SK-N-SH (cell line): ENCODE measurements around the gene M6PR.

Experiments used
- CHD2 ChIP-seq: fragments of 150-350 bp; IDR thresholded peaks from 2 replicates; pipeline ENCODE4 v1.6.1; 2018; ENCODE audit warnings: low read length; ENCODE audit not compliant: partially characterized antibody
- NRF1 ChIP-seq: IDR thresholded peaks from 2 replicates; pipeline ENCODE4 v1.6.1; 2012; ENCODE audit warnings: low read depth, mild to moderate bottlenecking, low read length
- POLR2AphosphoS5 ChIP-seq: IDR thresholded peaks from 2 replicates; pipeline ENCODE4 v1.6.1; 2012; ENCODE audit warnings: low read depth, low read length
- TCF12 ChIP-seq: IDR thresholded peaks from 2 replicates; pipeline ENCODE4 v1.4.0; 2012
- TEAD4 ChIP-seq: IDR thresholded peaks from 2 replicates; pipeline ENCODE4 v1.4.0; 2012; ENCODE audit warnings: mild to moderate bottlenecking, borderline replicate concordance; ENCODE audit not compliant: insufficient read depth
- TF ChIP-seq, protein P1 (sequence below): fragments of 200-600 bp; sonication (generic); IDR thresholded peaks from 2 replicates; pipeline ENCODE4 v1.6.1; 2017; ENCODE audit warnings: antibody characterized with exemption, mild to moderate bottlenecking, moderate library complexity

DNA sequence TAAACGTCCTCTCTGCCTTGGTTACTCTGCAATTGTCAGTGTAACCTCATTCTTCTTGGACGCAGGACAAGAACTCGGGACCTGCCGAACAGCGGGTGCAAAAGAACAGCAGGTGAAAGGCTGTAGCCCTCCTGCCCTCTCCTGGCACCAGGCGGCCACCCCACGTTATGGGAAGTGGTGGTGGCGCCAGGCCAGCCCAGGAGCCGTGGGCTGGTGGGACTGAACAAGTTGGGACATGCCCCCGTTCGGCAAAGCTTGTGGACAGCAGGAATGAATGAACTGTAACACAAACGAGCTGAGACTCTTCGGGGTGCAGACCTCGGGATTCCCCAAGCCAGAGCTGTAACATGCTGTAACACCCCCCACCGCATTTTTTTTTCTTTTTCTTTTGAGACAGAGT, 6.6 kb upstream of the M6PR start:
- TF ChIP-seq POLR2AphosphoS5, result no peak
- TF ChIP-seq, protein P1, sequence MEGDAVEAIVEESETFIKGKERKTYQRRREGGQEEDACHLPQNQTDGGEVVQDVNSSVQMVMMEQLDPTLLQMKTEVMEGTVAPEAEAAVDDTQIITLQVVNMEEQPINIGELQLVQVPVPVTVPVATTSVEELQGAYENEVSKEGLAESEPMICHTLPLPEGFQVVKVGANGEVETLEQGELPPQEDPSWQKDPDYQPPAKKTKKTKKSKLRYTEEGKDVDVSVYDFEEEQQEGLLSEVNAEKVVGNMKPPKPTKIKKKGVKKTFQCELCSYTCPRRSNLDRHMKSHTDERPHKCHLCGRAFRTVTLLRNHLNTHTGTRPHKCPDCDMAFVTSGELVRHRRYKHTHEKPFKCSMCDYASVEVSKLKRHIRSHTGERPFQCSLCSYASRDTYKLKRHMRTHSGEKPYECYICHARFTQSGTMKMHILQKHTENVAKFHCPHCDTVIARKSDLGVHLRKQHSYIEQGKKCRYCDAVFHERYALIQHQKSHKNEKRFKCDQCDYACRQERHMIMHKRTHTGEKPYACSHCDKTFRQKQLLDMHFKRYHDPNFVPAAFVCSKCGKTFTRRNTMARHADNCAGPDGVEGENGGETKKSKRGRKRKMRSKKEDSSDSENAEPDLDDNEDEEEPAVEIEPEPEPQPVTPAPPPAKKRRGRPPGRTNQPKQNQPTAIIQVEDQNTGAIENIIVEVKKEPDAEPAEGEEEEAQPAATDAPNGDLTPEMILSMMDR, result no peak
- TF ChIP-seq NRF1, result no peak
- no peak for TF ChIP-seq TEAD4
- TF ChIP-seq CHD2, result no peak
- TF ChIP-seq TCF12, result no peak
